SK-N-MC (cell line): ENCODE results near the gene SCRT2.

Experiments
- EZH2 ChIP-seq: fragments of 200-600 bp; sonication (generic); IDR thresholded peaks from one replicate; pipeline ENCODE4 v1.6.1; 2017; ENCODE audit warnings: antibody characterized with exemption
- POLR2AphosphoS5 ChIP-seq: IDR thresholded peaks from 2 replicates; pipeline ENCODE4 v1.6.1; 2012; ENCODE audit warnings: mild to moderate bottlenecking, low read depth, low read length, borderline replicate concordance

- TF ChIP-seq EZH2 (no peak), POLR2AphosphoS5 (no peak)
Observed at GRCh38 chr20:706366-706885, 30.8 kb upstream of the SCRT2 start.
